ENCODE data around the gene GPRC5C. TPM values are rescaled to one million over a fixed set of nuclear protein-coding genes. Genes with fewer than 3 reads are reported as not detected.

The GPRC5C gene
- total RNA-seq, 1 donor from 2014 or later: 2.0 TPM

- no peak for DNase-seq
Observed at GRCh38 chr17:74407384-74407783, 24.5 kb upstream of the GPRC5C start.

GRCh38 chr17:74408262-74408661, 23.6 kb upstream of the GPRC5C start:
- peak; percentile 13 for DNase-seq

- DNase-seq: no peak
Observed at GRCh38 chr17:74408815-74409214, 23.1 kb upstream of the GPRC5C start.

GRCh38 chr17:74410001-74410443, 21.9 kb upstream of the GPRC5C start:
- no peak for DNase-seq

GRCh38 chr17:74412581-74412980, 19.3 kb upstream of the GPRC5C start:
- no peak for DNase-seq

- DNase-seq: no peak
Observed at GRCh38 chr17:74413491-74413890, 18.4 kb upstream of the GPRC5C start.

- DNase-seq: no peak
Observed at GRCh38 chr17:74414510-74414909, 17.4 kb upstream of the GPRC5C start.

- DNase-seq: no peak
Observed at GRCh38 chr17:74415608-74416396, 16.1 kb upstream of the GPRC5C start.

GRCh38 chr17:74417178-74418045, 14.5 kb upstream of the GPRC5C start:
- no peak for DNase-seq

GRCh38 chr17:74419928-74420411, 11.9 kb upstream of the GPRC5C start:
- DNase-seq: no peak

GRCh38 chr17:74424117-74424516, 7.8 kb upstream of the GPRC5C start:
- no peak for DNase-seq

- DNase-seq: no peak
Observed at GRCh38 chr17:74424657-74425056, 7.2 kb upstream of the GPRC5C start.

GRCh38 chr17:74426551-74427047, 5.3 kb upstream of the GPRC5C start:
- DNase-seq: no peak

- DNase-seq: no peak
Observed at GRCh38 chr17:74427048-74427762, 4.7 kb upstream of the GPRC5C start.

GRCh38 chr17:74427763-74428153, 4.1 kb upstream of the GPRC5C start:
- no peak for DNase-seq

GRCh38 chr17:74429604-74430384, 2.1 kb upstream of the GPRC5C start:
- DNase-seq: no peak

GRCh38 chr17:74430385-74430705, 1.5 kb upstream of the GPRC5C start:
- no peak for DNase-seq

GRCh38 chr17:74430706-74431567, 951 bp upstream of the GPRC5C start:
- no peak for DNase-seq

GRCh38 chr17:74432424-74432690, 469 bp downstream of the GPRC5C start:
- no peak for DNase-seq

GRCh38 chr17:74432766-74433391, 991 bp downstream of the GPRC5C start:
- DNase-seq: no peak
